ENCODE data around the gene NUP153. TPM values are rescaled to one million over a fixed set of nuclear protein-coding genes. Genes with fewer than 3 reads are reported as not detected.
A peak's percentile ranks its signal among the peaks of the same experiment; 100 is the strongest.
"Not testable (repeated sequence)": the region's sequence is repeated elsewhere in the genome, so short reads cannot be mapped to it uniquely, and the experiment has no call there.

Gene NUP153
- total RNA-seq, 1 donor from 2014 or later = 30.7 TPM

DNA sequence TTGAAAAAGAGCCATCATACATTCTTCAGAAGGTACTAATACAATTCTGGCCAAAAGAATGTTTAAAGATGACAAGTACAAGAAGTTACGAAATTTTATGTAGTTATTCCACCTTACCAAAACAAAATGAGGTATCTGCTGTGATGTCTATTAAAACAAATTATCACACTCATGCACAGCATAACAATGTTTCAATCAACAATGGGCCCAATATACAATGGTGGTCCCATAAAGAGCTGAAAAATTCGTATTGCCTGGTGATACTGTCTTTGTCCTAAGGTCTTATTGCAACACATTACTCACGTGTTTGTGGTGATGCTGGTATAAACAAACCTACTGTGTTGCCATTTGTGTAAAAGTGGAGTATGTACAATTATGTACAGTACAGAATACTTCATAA is 3.6 kb upstream of the NUP153 start:
- DNase-seq (ENCODE audit: low read depth) = no peak
- TF ChIP-seq, protein P1, sequence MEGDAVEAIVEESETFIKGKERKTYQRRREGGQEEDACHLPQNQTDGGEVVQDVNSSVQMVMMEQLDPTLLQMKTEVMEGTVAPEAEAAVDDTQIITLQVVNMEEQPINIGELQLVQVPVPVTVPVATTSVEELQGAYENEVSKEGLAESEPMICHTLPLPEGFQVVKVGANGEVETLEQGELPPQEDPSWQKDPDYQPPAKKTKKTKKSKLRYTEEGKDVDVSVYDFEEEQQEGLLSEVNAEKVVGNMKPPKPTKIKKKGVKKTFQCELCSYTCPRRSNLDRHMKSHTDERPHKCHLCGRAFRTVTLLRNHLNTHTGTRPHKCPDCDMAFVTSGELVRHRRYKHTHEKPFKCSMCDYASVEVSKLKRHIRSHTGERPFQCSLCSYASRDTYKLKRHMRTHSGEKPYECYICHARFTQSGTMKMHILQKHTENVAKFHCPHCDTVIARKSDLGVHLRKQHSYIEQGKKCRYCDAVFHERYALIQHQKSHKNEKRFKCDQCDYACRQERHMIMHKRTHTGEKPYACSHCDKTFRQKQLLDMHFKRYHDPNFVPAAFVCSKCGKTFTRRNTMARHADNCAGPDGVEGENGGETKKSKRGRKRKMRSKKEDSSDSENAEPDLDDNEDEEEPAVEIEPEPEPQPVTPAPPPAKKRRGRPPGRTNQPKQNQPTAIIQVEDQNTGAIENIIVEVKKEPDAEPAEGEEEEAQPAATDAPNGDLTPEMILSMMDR (conservative IDR thresholded peaks at IDR 0.05; ENCODE audit: low read depth, low read length) = no peak
- no peak overlapping the region for H3K4me3 ChIP-seq (ENCODE audit: low read depth, low read length)

DNA sequence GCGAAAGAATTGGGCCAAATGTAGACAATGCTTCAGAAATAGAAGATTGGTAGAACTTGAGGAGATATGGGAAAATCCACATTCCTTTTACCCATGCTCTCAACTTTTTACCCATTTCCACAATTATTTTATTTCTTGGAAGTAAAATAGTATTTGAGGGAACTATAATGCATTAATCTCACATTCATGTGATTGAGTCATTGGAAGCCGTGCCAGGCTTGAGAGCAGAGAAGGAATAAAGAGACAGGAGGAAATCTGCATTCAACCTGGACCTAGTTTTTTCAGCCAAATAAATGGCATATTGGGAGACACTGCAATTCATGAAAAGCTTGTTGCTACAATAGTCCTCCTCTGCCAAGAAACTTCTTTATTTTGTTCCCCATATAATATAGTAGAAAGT is 2.8 kb upstream of the NUP153 start:
- TF ChIP-seq, protein P1 (conservative IDR thresholded peaks at IDR 0.05; ENCODE audit: low read depth, low read length) = no peak
- no peak for DNase-seq (ENCODE audit: low read depth)
- H3K4me3 ChIP-seq (ENCODE audit: low read depth, low read length) = no peak overlapping the region

DNA sequence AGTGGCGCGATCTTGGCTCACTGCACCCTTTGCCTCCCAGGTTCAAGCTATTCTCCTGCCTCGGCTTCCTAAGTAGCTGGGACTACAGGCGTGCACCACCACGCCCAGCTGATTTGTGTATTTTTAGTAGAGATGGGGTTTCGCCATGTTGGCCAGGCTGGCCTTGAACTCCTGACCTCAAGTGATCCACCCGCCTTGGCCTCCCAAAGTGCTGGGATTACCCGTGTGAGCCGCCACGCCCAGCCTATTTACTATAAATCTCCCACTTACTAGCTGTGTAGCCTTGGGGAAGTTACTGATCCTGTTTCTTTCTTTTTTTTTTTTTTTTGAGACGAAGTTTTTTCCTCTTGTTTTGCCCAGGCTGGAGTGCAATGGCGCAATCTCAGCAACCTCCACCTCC is 1.3 kb upstream of the NUP153 start:
- H3K4me3 ChIP-seq (ENCODE audit: low read depth, low read length); DNase-seq (ENCODE audit: low read depth): not testable (repeated sequence)

DNA sequence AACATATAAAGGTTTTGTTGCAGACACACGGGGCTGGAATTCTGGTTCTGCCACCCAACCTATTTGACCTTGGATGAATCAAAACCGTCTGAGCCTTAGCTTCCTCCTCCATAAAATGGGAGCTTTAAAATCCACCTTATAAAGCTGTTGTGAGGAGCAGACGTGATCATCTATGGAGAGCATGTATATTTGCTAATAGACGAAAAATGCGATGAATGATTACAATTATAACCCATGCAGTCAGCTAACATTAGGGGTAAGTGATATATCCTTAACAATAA is 586 bp upstream of the NUP153 start:
- DNase-seq (ENCODE audit: low read depth) = no peak
- H3K4me3 ChIP-seq (ENCODE audit: low read depth, low read length) = peak overlapping the region; percentile 92
- TF ChIP-seq, protein P1 (conservative IDR thresholded peaks at IDR 0.05; ENCODE audit: low read depth, low read length) = no peak

DNA sequence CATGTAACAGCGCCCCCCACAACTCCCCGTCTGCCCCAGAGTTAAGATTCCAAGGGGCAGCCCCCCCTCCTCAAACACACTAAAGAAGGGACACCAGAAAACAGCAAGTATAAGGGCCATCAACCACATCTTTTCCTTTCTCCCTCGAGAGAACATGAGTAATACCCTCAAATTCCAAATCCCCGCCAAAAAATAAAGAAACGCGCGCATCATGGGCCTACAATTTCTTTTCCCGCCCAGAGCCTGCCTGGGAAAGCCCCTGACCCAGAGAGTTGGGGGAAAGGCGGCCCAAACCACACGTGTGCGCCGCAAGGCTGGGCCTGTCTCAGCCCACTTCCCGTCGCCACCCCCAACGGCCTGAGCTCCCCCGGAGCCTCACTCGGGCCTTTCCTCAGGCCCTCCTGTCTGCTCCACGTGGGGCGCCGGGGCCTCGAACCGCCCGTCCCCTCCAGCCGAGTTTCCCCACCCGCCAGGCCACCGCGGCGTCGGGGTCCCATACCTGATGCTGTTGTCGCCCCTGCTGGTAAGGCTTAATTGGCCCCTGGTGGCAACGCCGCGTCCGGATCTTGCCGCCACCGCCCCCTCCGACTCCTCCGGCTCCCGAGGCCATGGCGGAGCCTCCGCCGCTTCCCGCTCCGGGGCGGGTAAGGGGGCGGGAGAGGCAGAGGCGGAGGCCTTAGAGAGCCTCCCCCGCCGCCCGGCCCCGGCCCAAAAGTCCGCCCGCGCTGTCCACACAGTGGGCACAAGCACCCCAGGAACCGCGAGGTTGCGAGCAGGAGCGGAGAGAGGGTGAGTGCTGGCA is 746 bp downstream of the NUP153 start:
- peak overlapping the region; percentile 92 for H3K4me3 ChIP-seq (ENCODE audit: low read depth, low read length)
- DNase-seq (ENCODE audit: low read depth) = no peak
- TF ChIP-seq, protein P1 (conservative IDR thresholded peaks at IDR 0.05; ENCODE audit: low read depth, low read length) = peak; percentile 29

DNA sequence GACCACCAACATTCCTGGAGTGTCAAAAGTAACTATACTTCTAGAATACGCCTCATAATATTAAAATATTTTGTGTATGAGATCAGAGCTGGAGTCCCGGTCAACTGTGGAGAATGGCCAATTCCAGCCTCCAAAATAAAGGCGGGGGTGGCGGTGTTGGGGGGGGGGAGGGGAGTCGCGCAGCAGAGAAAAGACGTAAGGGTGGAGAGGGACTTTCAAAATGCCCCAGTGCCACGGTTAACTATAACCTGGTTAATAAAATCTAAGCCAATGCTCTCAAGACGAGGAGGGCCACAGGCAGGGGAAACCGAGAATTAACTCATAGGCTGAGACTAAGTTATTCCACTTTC is 1.3 kb downstream of the NUP153 start:
- H3K4me3 ChIP-seq (ENCODE audit: low read depth, low read length) = peak overlapping the region; percentile 92
- TF ChIP-seq, protein P1 (conservative IDR thresholded peaks at IDR 0.05; ENCODE audit: low read depth, low read length) = no peak
- no peak for DNase-seq (ENCODE audit: low read depth)

DNA sequence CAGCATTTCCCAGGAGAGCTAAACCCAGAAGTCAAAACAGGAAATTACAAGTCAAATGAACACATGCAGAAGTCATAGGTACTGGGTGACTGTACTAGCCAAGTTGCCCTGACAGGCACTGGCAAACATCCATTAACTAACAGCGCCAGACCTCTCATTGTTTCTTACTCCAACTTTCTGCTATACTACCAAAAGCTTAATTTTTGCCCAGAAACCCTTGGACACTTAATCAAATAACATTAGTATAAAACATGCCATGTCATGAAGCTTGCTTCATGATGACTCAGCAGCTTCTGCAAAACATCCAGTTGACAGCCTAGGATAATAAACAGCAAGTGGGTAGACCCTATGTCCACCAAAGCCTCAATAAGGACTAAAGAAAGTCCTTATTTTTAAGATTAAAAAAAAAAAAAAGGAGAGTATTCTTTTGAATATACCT is 3.5 kb downstream of the NUP153 start:
- TF ChIP-seq, protein P1 (conservative IDR thresholded peaks at IDR 0.05; ENCODE audit: low read depth, low read length) = no peak
- H3K4me3 ChIP-seq (ENCODE audit: low read depth, low read length) = no peak overlapping the region
- DNase-seq (ENCODE audit: low read depth) = peak; percentile 36
